K562 (cell line): ENCODE measurements around the gene GALP. TPM values are rescaled to one million over a fixed set of nuclear protein-coding genes. Genes with fewer than 3 reads are reported as not detected.

ENCODE experiments used
- ATF6 ChIP-seq: sonication (generic); formaldehyde crosslinking; IDR thresholded peaks from 2 replicates; pipeline ENCODE4 v1.4.0; 2020; ENCODE audit warnings: mild to moderate bottlenecking, missing genetic modification reagents
- CAMTA2 ChIP-seq: fragments of 250-450 bp; sonication (Bioruptor Pico); conservative IDR thresholded peaks from 2 replicates; pipeline ENCODE4 v1.5.1; 2022
- CC2D1A ChIP-seq: fragments of 450-650 bp; IDR thresholded peaks from 2 replicates; pipeline ENCODE4 v1.6.1; 2017; ENCODE audit warnings: mild to moderate bottlenecking
- ETS1 ChIP-seq: conservative IDR thresholded peaks from 2 replicates; pipeline ENCODE4 v1.6.1; 2011; ENCODE audit warnings: low read depth, mild to moderate bottlenecking, low read length; ENCODE audit not compliant: control insufficient read depth
- ETV5 ChIP-seq: sonication (generic); formaldehyde crosslinking; IDR thresholded peaks from 2 replicates; pipeline ENCODE4 v1.4.0; 2020; ENCODE audit warnings: low read depth, mild to moderate bottlenecking, missing genetic modification reagents
- NR2C1 ChIP-seq, 2 experiments: fragments of 450-650 bp; IDR thresholded peaks; 2 replicates each; pipeline ENCODE4 v1.6.1; 2017; ENCODE audit warnings: mild to moderate bottlenecking in 2 of 2, antibody characterized with exemption in 1 of 2, inconsistent platforms in 1 of 2, missing compliant biosample characterization in 1 of 2, missing genetic modification characterization in 1 of 2
- POU5F1 ChIP-seq: fragments of 150-350 bp; IDR thresholded peaks from 2 replicates; pipeline ENCODE4 v1.6.1; 2014; ENCODE audit warnings: borderline replicate concordance, low read length, low read depth, mild to moderate bottlenecking; ENCODE audit not compliant: partially characterized antibody
- RBM17 ChIP-seq: fragments of 200-400 bp; formaldehyde crosslinking; IDR thresholded peaks from 2 replicates; pipeline ENCODE4 v1.6.1; 2017; ENCODE audit warnings: low read depth, mild to moderate bottlenecking, low read length, borderline replicate concordance
- SAFB ChIP-seq: fragments of 200-400 bp; formaldehyde crosslinking; IDR thresholded peaks from 2 replicates; pipeline ENCODE4 v1.6.1; 2017; ENCODE audit warnings: low read depth, low read length, borderline replicate concordance
- SNRNP70 ChIP-seq: fragments of 200-400 bp; formaldehyde crosslinking; optimal IDR thresholded peaks from 2 replicates; pipeline ENCODE3; 2017; ENCODE audit warnings: low read depth, low read length
- TFAP4 ChIP-seq: sonication (generic); formaldehyde crosslinking; IDR thresholded peaks from 2 replicates; pipeline ENCODE4 v1.8.0; 2022; ENCODE audit warnings: missing genetic modification reagents, mild to moderate bottlenecking, moderate library complexity, borderline replicate concordance
- TRIM28 ChIP-seq: fragments of 450-650 bp; IDR thresholded peaks from 2 replicates; pipeline ENCODE4 v1.6.1; 2017
- ZBTB40 ChIP-seq, 2 experiments: fragments of 450-650 bp in 1 of 2; sonication (generic) in 1 of 2; formaldehyde crosslinking in 1 of 2; IDR thresholded peaks; 2 replicates each; pipeline versions ENCODE4 v1.7.1 to v1.9.0; 2016 to 2022; ENCODE audit warnings: inconsistent platforms in 1 of 2, mild to moderate bottlenecking in 1 of 2, missing genetic modification reagents in 1 of 2
- polyA plus RNA-seq, 8 experiments: library from polyadenylated mRNA; depleted of rRNA in 4 of 8; stranded (reverse) in 5 of 8; unstranded in 3 of 8; fragments of >200 nt; fragmentation: Nextera tagmentation in 2 of 8; fragmentation: Illumina TruSeq in 1 of 8; extraction: Ambion mirVana in 2 of 8; extraction: Trizol in 1 of 8; gene quantifications; 2 replicates each; pipeline versions ENCODE4 v1.2.1 to v1.2.3, GENCODE V29; 2011 to 2014; ENCODE audit warnings: inconsistent platforms in 1 of 8, missing spikeins in 1 of 8
- total RNA-seq, 7 experiments: library from RNA; depleted of rRNA in 6 of 7; stranded (reverse); fragments of >200 nt in 6 of 7; fragmentation: Illumina TruSeq in 2 of 7; extraction: Trizol in 2 of 7; gene quantifications; 2 replicates each; pipeline versions ENCODE4 v1.2.1 to v1.2.3, GENCODE V29; 2011 to 2021; ENCODE audit warnings: low replicate concordance in 1 of 7

GALP gene
- total and polyA plus RNA-seq, 9 of the 15 experiments (the other 6 are each of a cell fraction or from before 2014, with no cell fraction given) = not detected

- peak; percentile 74 for TF ChIP-seq ZBTB40 (IDR thresholded peaks at IDR 0.05)
- TF ChIP-seq ZBTB40 (CRISPR knock-in tag; IDR thresholded peaks at IDR 0.05) = no peak
- TF ChIP-seq SAFB = no peak
- TF ChIP-seq CC2D1A = no peak
- no peak for TF ChIP-seq SNRNP70
- TF ChIP-seq TFAP4 (CRISPR knock-in tag) = no peak
- no peak for TF ChIP-seq TRIM28
- TF ChIP-seq ATF6 (CRISPR knock-in tag) = no peak
- peak; percentile 84 for TF ChIP-seq POU5F1
- peak; percentile 78 for TF ChIP-seq NR2C1 (IDR thresholded peaks at IDR 0.05)
- peak; percentile 92 for TF ChIP-seq NR2C1 (tag; IDR thresholded peaks at IDR 0.05)
- no peak for TF ChIP-seq CAMTA2
- no peak for TF ChIP-seq RBM17
- peak; percentile 98 for TF ChIP-seq ETS1
- no peak for TF ChIP-seq ETV5 (CRISPR knock-in tag)
Observed at GRCh38 chr19:56140583-56141416, 35.0 kb upstream of the GALP start, which contains the start of gene ZNF444 (continued).
